Heart left ventricle (tissue), 16 donors: ENCODE results near the gene TERF2IP. TPM values are rescaled to one million over a fixed set of nuclear protein-coding genes. Genes with fewer than 3 reads are reported as not detected.

Source experiments
- ATAC-seq, 4 donors: fragments of 200-7000 bp; cut with Tn5 transposase; one replicate each; pipeline ENCODE4 v1.9.1; 2020 to 2022; ENCODE audit warnings: moderate library complexity in 4 of 4, mild to moderate bottlenecking in 3 of 4, moderate number of reproducible peaks in 1 of 4
- DNase-seq, 5 donors: peaks; one replicate each; pipeline ENCODE4 v3.0.0-alpha.2; 2020
- H3K27ac ChIP-seq, 12 donors: fragments of 200-600 bp; sonication (generic) in 4 of 12; one replicate each; pipeline versions ENCODE4 v1.5.0 to v1.8.0; 2016 to 2022; ENCODE audit warnings: mild to moderate bottlenecking in 2 of 12
- H3K27me3 ChIP-seq, 9 donors: fragments of 200-600 bp; sonication (generic) in 2 of 9; one replicate each; pipeline versions ENCODE4 v1.5.1 to v1.8.0; 2016 to 2022; ENCODE audit warnings: mild to moderate bottlenecking in 3 of 9
- H3K36me3 ChIP-seq, 9 donors: fragments of 200-600 bp; sonication (generic) in 2 of 9; one replicate each; pipeline versions ENCODE4 v1.5.0 to v1.8.0; 2018 to 2022; ENCODE audit warnings: mild to moderate bottlenecking in 2 of 9
- H3K4me1 ChIP-seq, 12 donors: fragments of 200-600 bp; sonication (generic) in 4 of 12; one replicate each; pipeline versions ENCODE4 v1.5.0 to v1.8.0; 2016 to 2022; ENCODE audit warnings: mild to moderate bottlenecking in 3 of 12
- H3K4me3 ChIP-seq, 12 donors: fragments of 200-600 bp; sonication (generic) in 4 of 12; one replicate each; pipeline versions ENCODE4 v1.5.0 to v1.8.0; 2017 to 2022; ENCODE audit warnings: mild to moderate bottlenecking in 9 of 12, moderate library complexity in 4 of 12
- H3K9me3 ChIP-seq, 12 donors: fragments of 200-600 bp; sonication (generic) in 4 of 12; one replicate each; pipeline versions ENCODE4 v1.5.0 to v1.8.0; 2016 to 2022; ENCODE audit warnings: mild to moderate bottlenecking in 1 of 12
- CTCF ChIP-seq, 12 donors: fragments of 200-600 bp; sonication (generic) in 4 of 12; IDR thresholded peaks; one replicate each; pipeline versions ENCODE4 v1.5.0 to v1.8.0; 2018 to 2022; ENCODE audit warnings: antibody characterized with exemption in 12 of 12, mild to moderate bottlenecking in 5 of 12
- POLR2A ChIP-seq, 2 donors: fragments of 450-650 bp; IDR thresholded peaks; one replicate each; pipeline ENCODE4 v1.6.1; 2017; ENCODE audit warnings: antibody characterized with exemption in 2 of 2, mild to moderate bottlenecking in 2 of 2, moderate library complexity in 2 of 2
- WGBS, 4 donors: extraction: QIAGEN DNeasy Blood & Tissue Kit in 2 of 4; methylation state at CpG; one replicate each; pipeline versions ENCODE4 v1.1.5 to v1.1.7; 2013 to 2018; 5-methylcytosine and 5-hydroxymethylcytosine counted together
- intact Hi-C, 10 donors: fragments of 100-400 bp; cut with DNase I; formaldehyde crosslinking; loops; one replicate each; pipeline versions ENCODE4 v1.11.1 to v1.14.2; 2022
- polyA plus RNA-seq, 2 donors: library from polyadenylated mRNA; stranded (reverse); fragments of 200-250 nt; gene quantifications; one replicate each; pipeline ENCODE4 v1.2.3, GENCODE V29; 2013
- total RNA-seq, 9 donors: library from RNA; depleted of rRNA in 2 of 9; stranded (reverse); fragments of >200 nt in 2 of 9; fragmentation: NEBNext Ultra II Directional in 3 of 9; extraction: Animal tissue kit (Norgen Biotek cat#: 25700) in 3 of 9; gene quantifications; one replicate each; pipeline versions ENCODE4 v1.1.0 to v1.2.4, GENCODE V29; 2016 to 2023
- donor health status: ischemic (EF 13 %, LVEDD 7.1; RV severe dilation, severe dysfunction).
- donor health status: healthy with polysubstance abuse.
- donor health status: DM: no; HTN: yes; CAD: no.
- donor health status: DM: no; HTN: no; CAD: no.
- donor health status: ischemic (EF 25% LVEDD 6.9; RV normal size, moderate dysfunction).
- donor health status: ischemic (EF 25% LVEDD 5.7; RV mildly dilated, moderate dysfunction).
- donor health status: healthy.
- donor health status: DM: yes; HTN: yes; CAD: no.
- donor health status: ischemic (EF 35%, LVEDD 5.7; RV mildly dilated, moderate dysfunction).
- donor health status: nonischemic (EF 11% LVEDD 7.7; RV severe dilation, severe dysfunction).
- donor health status: DM: yes; HTN: yes; CAD: no.
- donor health status: PGD.
- donor health status: ischemic (EF 29% LVEDD 5.4; RV normal size, mild dysfunction).
- donor health status: nonischemic (EF 23%, LVEDD 6.1; RV moderate dilation, normal function).

TERF2IP gene
- total and polyA plus RNA-seq, 11 donors, result 52.0 to 79.2 (median 73.1) TPM

DNA sequence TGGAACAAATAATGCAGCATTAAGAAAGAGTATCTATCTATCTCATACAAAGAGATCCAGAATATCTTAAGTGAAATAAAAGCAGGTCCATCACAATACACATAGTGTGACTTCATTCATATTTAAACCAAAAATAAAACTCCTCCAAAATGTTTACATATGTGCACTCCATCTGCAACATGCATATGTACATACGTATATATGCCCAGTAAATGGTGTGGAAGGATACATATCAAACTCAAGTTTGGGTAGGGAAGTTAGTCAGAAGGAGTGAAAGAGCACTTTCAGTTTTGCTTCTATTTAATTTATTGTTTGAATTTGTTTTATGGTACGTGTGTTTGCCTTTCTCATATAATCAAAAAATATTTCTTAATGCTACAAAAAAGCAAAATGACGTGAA, 12.5 kb upstream of the TERF2IP start:
- H3K4me1 ChIP-seq, result no peaks in the 10 kb centered on the region
- H3K27ac ChIP-seq, result no peak overlapping the region
- TF ChIP-seq CTCF (IDR thresholded peaks at IDR 0.05) (no peak), POLR2A (IDR thresholded peaks at IDR 0.05) (no peak)
- ATAC-seq, result no peak
- no peak overlapping the region for H3K4me3 ChIP-seq
- no peaks in the 10 kb centered on the region for H3K9me3 ChIP-seq
- H3K27me3 ChIP-seq, result no peaks in the 10 kb centered on the region
- WGBS, 4 donors, result 70 to 91% (median 89%) methylated on average over 3 of the region's 3 CpGs
- no peak for DNase-seq
- intact Hi-C loops, result no loop called here
- H3K36me3 ChIP-seq, result peaks cover 2 to 100% (median 100%) of the 10 kb centered on the region in 9 donors

GRCh38 chr16:75640598-75640997, 7.0 kb upstream of the TERF2IP start:
- intact Hi-C loops, result loop anchor here in 1 of 10 donors (10.0 kb wide), 1 partner anchor 124 kb away; no protein-coding TSS in a partner anchor
- no peaks in the 10 kb centered on the region for H3K9me3 ChIP-seq
- H3K27ac ChIP-seq, result no peak overlapping the region
- H3K27me3 ChIP-seq, result no peaks in the 10 kb centered on the region
- TF ChIP-seq POLR2A (IDR thresholded peaks at IDR 0.05), result no peak
- TF ChIP-seq CTCF (IDR thresholded peaks at IDR 0.05), result no peak
- ATAC-seq (no peak), DNase-seq (no peak)
- WGBS, 4 donors, result 86 to 92% (median 90%) methylated on average over 6 of the region's 6 CpGs
- H3K4me3 ChIP-seq, result no peak overlapping the region
- peaks cover 3 to 18% (median 10%) of the 10 kb centered on the region in 12 donors for H3K4me1 ChIP-seq
- H3K36me3 ChIP-seq, result peaks cover 0 to 100% (median 93%) of the 10 kb centered on the region in 9 donors

GRCh38 chr16:75644240-75645012, 3.1 kb upstream of the TERF2IP start:
- no peak for ATAC-seq
- TF ChIP-seq CTCF (IDR thresholded peaks at IDR 0.05) (no peak), POLR2A (IDR thresholded peaks at IDR 0.05) (no peak)
- Histone ChIP-seq H3K9me3 (no peaks in the 10 kb centered on the region), H3K27ac (peak overlapping the region in 1 of 12 donors; percentile 33), H3K4me1 (peaks cover 5 to 34% (median 22%) of the 10 kb centered on the region in 12 donors), H3K27me3 (no peaks in the 10 kb centered on the region), H3K36me3 (peaks cover 0 to 67% (median 55%) of the 10 kb centered on the region in 9 donors), H3K4me3 (no peak overlapping the region)
- intact Hi-C loops, result loop anchor here in 2 of 10 donors (5.0 to 10.0 kb wide), 2 partner anchors 118 to 120 kb away; no protein-coding TSS in a partner anchor
- DNase-seq, result no peak
- 83 to 87% (median 85%) methylated on average over 7 of the region's 7 CpGs for WGBS, 4 donors

DNA sequence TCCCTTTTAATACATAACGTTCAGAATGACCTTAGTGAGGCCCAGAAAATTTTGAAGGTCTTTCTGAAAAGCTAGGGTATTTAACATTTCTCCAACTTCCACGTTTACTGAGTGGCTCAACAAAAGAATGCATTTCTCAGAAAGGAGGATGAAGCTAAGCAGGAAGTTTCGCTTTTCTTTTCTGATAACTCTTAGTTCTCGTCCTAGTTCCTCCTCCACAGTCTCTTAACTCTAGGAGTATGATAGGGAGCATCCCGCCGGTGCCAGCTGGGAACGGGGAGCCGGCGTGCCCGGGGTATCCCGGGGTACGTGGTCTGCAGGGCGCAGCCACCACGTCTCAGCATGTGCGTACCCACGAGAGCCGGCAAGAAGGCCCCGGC, 471 bp upstream of the TERF2IP start:
- ATAC-seq (peak in 3 of 4 donors; percentile 25 to 45 (median 34)), DNase-seq (no peak)
- Histone ChIP-seq H3K4me3 (peak overlapping the region; percentile 85 to 99 (median 95)), H3K36me3 (peaks cover 0 to 40% (median 32%) of the 10 kb centered on the region in 9 donors), H3K27me3 (no peaks in the 10 kb centered on the region), H3K9me3 (no peaks in the 10 kb centered on the region), H3K4me1 (peaks cover 21 to 59% (median 43%) of the 10 kb centered on the region in 12 donors), H3K27ac (peak overlapping the region in 11 of 12 donors; percentile 94 to 99 (median 98))
- intact Hi-C loops, result loop anchor here in 6 of 10 donors (1.0 to 10.0 kb wide), 4 partner anchors 24 to 118 kb away; partner anchors contain the start of gene ADAT1 (in 4 of the 6)
- TF ChIP-seq CTCF (IDR thresholded peaks at IDR 0.05) (no peak), POLR2A (IDR thresholded peaks at IDR 0.05) (no peak)
- WGBS, 4 donors, result 0 to 1% (median 0%) methylated on average over 11 to 18 of the region's 18 CpGs
